Measurements from ENCODE around the gene ACTA1. TPM values are rescaled to one million over a fixed set of nuclear protein-coding genes. Genes with fewer than 3 reads are reported as not detected.

ACTA1 gene
- total RNA-seq, 2 experiments from 2014 or later: not detected

DNA sequence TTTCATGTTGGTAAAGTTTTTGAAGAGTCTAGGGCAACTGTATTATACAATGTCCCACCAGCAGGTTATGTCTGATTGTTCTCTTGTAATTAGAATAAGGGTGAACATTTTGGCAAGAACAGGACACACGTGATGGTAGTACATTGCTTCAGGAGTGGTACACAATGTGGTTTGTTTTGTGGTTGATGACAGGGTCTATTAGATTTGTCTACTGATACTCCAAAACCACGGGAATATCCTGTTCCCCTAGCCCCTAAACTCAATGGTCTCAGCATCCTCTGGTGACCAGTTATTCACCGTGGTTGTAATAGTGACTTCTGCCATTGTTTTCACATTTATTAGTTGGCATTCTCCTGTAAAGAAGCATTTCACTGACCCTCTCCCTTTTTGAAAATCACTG is 22.1 kb upstream of the ACTA1 start:
- ATAC-seq: no peak
- Mint-ChIP-seq H3K4me1 (ENCODE audit: low read depth) (peaks cover 3% of the 10 kb centered on the region), H3K9me3 (no peaks in the 10 kb centered on the region), H3K36me3 (ENCODE audit: low read depth) (peaks cover 26% of the 10 kb centered on the region), H3K27me3 (no peaks in the 10 kb centered on the region), H3K27ac (no peak overlapping the region), H3K4me3 (no peak overlapping the region)
- DNase-seq: no peak
- intact Hi-C loops (cut with micrococcal nuclease): no loop called here
- CTCF ChIA-PET: no interaction called here
- POLR2A ChIA-PET: no interaction called here
- TF ChIP-seq, protein P1, sequence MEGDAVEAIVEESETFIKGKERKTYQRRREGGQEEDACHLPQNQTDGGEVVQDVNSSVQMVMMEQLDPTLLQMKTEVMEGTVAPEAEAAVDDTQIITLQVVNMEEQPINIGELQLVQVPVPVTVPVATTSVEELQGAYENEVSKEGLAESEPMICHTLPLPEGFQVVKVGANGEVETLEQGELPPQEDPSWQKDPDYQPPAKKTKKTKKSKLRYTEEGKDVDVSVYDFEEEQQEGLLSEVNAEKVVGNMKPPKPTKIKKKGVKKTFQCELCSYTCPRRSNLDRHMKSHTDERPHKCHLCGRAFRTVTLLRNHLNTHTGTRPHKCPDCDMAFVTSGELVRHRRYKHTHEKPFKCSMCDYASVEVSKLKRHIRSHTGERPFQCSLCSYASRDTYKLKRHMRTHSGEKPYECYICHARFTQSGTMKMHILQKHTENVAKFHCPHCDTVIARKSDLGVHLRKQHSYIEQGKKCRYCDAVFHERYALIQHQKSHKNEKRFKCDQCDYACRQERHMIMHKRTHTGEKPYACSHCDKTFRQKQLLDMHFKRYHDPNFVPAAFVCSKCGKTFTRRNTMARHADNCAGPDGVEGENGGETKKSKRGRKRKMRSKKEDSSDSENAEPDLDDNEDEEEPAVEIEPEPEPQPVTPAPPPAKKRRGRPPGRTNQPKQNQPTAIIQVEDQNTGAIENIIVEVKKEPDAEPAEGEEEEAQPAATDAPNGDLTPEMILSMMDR (IDR thresholded peaks at IDR 0.05): no peak

DNA sequence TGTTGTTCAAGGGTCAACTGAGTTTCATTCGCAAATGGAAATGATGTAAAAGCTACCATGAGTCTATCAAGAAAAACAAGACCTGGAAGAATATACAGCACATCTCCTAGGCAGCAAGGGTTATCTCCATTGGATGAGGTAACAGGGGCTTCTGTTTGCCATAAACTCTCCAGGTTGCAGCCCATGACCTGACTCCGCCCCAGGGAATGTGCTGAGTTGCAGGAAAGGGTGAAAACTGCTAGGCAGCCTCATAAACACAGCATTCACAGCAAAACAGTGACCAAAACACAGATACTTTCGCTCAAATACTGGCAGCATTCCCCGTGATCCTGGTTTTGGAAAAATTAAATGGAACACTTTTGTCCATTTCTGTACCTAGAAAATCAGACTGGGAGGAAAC is 20.2 kb upstream of the ACTA1 start:
- no peak overlapping the region for H3K27ac Mint-ChIP-seq
- POLR2A ChIA-PET: no interaction called here
- no peaks in the 10 kb centered on the region for H3K27me3 Mint-ChIP-seq
- intact Hi-C loops (cut with micrococcal nuclease): no loop called here
- H3K4me3 Mint-ChIP-seq: no peak overlapping the region
- H3K9me3 Mint-ChIP-seq: no peaks in the 10 kb centered on the region
- peaks cover 17% of the 10 kb centered on the region for H3K36me3 Mint-ChIP-seq (ENCODE audit: low read depth)
- CTCF ChIA-PET: no interaction called here
- no peak for ATAC-seq
- H3K4me1 Mint-ChIP-seq (ENCODE audit: low read depth): peaks cover 3% of the 10 kb centered on the region
- DNase-seq: no peak
- TF ChIP-seq, protein P1 (IDR thresholded peaks at IDR 0.05): no peak

DNA sequence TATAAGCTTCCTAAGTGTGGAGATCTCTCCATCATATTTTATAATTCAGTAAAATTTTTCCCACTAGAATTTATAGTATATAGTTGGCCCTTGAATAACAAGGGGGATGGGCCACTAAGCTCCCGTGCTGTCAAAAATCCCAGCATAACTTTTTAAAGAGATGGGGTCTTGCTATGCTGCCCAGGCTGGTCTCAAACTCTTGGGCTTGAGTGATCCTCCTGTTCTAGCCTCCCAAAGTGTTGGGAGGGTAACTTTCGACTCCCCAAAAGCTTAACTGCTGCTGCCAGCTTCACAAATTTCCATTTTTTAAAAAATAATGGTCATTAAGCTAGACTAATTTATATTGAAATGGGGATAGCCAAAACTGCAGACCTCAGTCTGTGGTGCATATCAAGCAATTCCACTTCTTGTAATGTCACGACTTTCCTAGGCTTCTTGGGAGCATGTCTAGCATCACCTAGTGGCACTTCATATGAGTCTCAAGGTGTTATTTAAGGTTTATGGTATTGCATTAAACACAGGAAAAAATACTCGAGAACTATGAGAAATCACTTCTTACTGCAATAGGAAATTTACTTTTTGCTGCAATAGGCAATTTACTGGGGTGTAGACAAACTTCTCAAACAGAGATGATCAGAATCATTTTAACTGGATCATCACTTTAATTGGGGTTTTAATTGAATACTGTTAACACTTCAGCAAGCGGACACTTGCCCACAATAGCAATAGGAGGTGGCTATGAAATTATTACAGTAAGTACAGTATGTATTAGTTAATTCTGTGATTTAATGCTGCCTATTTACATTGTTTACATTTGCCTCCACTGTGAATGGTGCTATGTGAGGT is 19.3 kb upstream of the ACTA1 start:
- no peak for DNase-seq
- TF ChIP-seq, protein P1 (IDR thresholded peaks at IDR 0.05): peak; percentile 24
- Mint-ChIP-seq H3K4me3 (no peak overlapping the region), H3K9me3 (no peaks in the 10 kb centered on the region), H3K4me1 (ENCODE audit: low read depth) (peaks cover 5% of the 10 kb centered on the region), H3K27ac (no peak overlapping the region), H3K36me3 (ENCODE audit: low read depth) (peaks cover 21% of the 10 kb centered on the region), H3K27me3 (no peaks in the 10 kb centered on the region)
- ATAC-seq: no peak
- intact Hi-C loops (cut with micrococcal nuclease): no loop called here
- POLR2A ChIA-PET: no interaction called here
- CTCF ChIA-PET: interaction anchor here (0.6 to 2.1 kb wide), 6 partner anchors 11 to 195 kb away, joined by 3 to 7 read pairs (median 3); no protein-coding TSS in a partner anchor

DNA sequence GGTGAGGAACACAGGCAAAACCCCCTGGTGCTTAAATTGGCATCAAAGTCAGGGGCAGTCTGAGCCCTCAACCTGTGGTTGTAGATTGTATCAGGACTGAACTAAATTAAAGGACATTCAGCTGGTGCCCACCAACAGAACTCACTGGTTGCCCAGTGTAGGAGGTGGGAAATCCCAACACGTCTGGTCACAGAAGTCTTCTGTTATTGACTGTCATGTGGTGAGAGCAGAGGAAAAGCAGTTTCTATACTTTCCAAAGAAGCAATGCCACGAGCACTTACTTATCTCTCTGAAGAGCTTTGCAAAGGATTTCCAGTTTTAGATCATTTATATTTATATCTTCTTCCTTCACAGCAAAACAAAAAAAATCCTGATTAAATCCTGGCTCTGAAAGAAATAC is 15.0 kb upstream of the ACTA1 start:
- ChIA-PET POLR2A (no interaction called here), CTCF (interaction anchor here (1.1 kb wide), 1 partner anchor 34 kb away, joined by 3 read pairs; no protein-coding TSS in a partner anchor)
- no peaks in the 10 kb centered on the region for H3K9me3 Mint-ChIP-seq
- TF ChIP-seq, protein P1 (IDR thresholded peaks at IDR 0.05): no peak
- no peaks in the 10 kb centered on the region for H3K27me3 Mint-ChIP-seq
- H3K27ac Mint-ChIP-seq: no peak overlapping the region
- ATAC-seq (no peak), DNase-seq (no peak)
- intact Hi-C loops (cut with micrococcal nuclease): loop anchor here (10.0 kb wide), 1 partner anchor 194 kb away; no protein-coding TSS in a partner anchor
- no peak overlapping the region for H3K4me3 Mint-ChIP-seq
- H3K36me3 Mint-ChIP-seq (ENCODE audit: low read depth): peaks cover 32% of the 10 kb centered on the region
- peaks cover 2% of the 10 kb centered on the region for H3K4me1 Mint-ChIP-seq (ENCODE audit: low read depth)

DNA sequence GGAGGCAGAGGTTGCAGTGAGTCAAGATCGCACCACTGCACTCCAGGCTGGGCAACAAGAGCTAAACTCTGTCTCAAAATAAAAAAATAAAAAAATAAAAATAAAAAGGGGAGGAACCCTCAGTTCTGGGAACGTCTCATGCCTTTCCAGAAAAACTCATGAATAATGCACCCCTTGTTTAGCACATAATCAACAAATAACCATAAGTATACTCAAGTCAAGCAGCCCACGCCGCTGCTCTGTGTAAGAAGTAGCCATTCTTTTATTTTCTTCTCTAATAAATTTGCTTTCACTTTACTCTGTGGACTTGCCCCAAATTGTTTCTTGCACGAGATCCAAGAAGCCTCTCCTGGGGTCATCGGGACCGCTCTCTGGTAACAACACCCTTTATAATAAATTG is 14.5 kb upstream of the ACTA1 start:
- no peak for DNase-seq
- POLR2A ChIA-PET: no interaction called here
- CTCF ChIA-PET: interaction anchor here (1.1 kb wide), 1 partner anchor 34 kb away, joined by 3 read pairs; no protein-coding TSS in a partner anchor

More for the DNA sequence above, 14.5 kb upstream of the ACTA1 start:
- Mint-ChIP-seq H3K27ac (no peak overlapping the region), H3K36me3 (ENCODE audit: low read depth) (peaks cover 33% of the 10 kb centered on the region), H3K9me3 (no peaks in the 10 kb centered on the region), H3K4me1 (ENCODE audit: low read depth) (peaks cover 2% of the 10 kb centered on the region), H3K27me3 (no peaks in the 10 kb centered on the region), H3K4me3 (no peak overlapping the region)
- intact Hi-C loops (cut with micrococcal nuclease): loop anchor here (10.0 kb wide), 1 partner anchor 194 kb away; no protein-coding TSS in a partner anchor
- TF ChIP-seq, protein P1 (IDR thresholded peaks at IDR 0.05): no peak
- ATAC-seq: no peak
